K562 (cell line): ENCODE results near the gene GKAP1. TPM values are rescaled to one million over a fixed set of nuclear protein-coding genes. Genes with fewer than 3 reads are reported as not detected.

ENCODE experiments used
- CTCF ChIP-seq, 3 experiments: IDR thresholded peaks in 2 of 3; conservative IDR thresholded peaks in 1 of 3; 2 replicates each; pipeline ENCODE4 v1.5.1; 2011 to 2012; ENCODE audit warnings: low read length in 3 of 3, mild to moderate bottlenecking in 3 of 3, control low read depth in 2 of 3, improper control_type of control experiment in 1 of 3, inconsistent platforms in 1 of 3, low read depth in 1 of 3, mixed read lengths in 1 of 3, moderate library complexity in 1 of 3; ENCODE audit not compliant: insufficient read depth in 2 of 3
- MAZ ChIP-seq, 2 experiments: fragments of 450-650 bp in 1 of 2; sonication (generic) in 1 of 2; formaldehyde crosslinking; IDR thresholded peaks in 1 of 2; conservative IDR thresholded peaks in 1 of 2; 2 replicates each; pipeline versions ENCODE4 v1.4.0 to v1.5.0; 2020; ENCODE audit warnings: mild to moderate bottlenecking in 1 of 2, missing genetic modification reagents in 1 of 2
- PHF8 ChIP-seq: fragments of 200-600 bp; sonication (generic); IDR thresholded peaks from 2 replicates; pipeline ENCODE4 v1.6.1; 2012; ENCODE audit warnings: mixed run types, mild to moderate bottlenecking, inconsistent platforms, low read length, moderate library complexity, borderline replicate concordance
- POLR2G ChIP-seq: fragments of 200-400 bp; formaldehyde crosslinking; IDR thresholded peaks from 2 replicates; pipeline ENCODE4 v1.6.1; 2017; ENCODE audit warnings: low read depth, mild to moderate bottlenecking, antibody characterized with exemption, low read length, moderate library complexity
- RBFOX2 ChIP-seq: fragments of 200-400 bp; formaldehyde crosslinking; IDR thresholded peaks from 2 replicates; pipeline ENCODE4 v1.6.1; 2017; ENCODE audit warnings: low read depth, mild to moderate bottlenecking, low read length, moderate library complexity
- SMAD4 ChIP-seq: fragments of 250-450 bp; sonication (Bioruptor Pico); conservative IDR thresholded peaks from 2 replicates; pipeline ENCODE4 v1.8.0; 2021; ENCODE audit warnings: inconsistent platforms, mild to moderate bottlenecking, moderate library complexity
- UBTF ChIP-seq, 2 experiments: IDR thresholded peaks; 2 replicates each; pipeline ENCODE4 v1.6.1; 2012; ENCODE audit warnings: improper control_type of control experiment in 2 of 2, low read depth in 2 of 2, low read length in 2 of 2, borderline replicate concordance in 1 of 2
- ZFX ChIP-seq: sonication (generic); formaldehyde crosslinking; IDR thresholded peaks from 2 replicates; pipeline ENCODE4 v1.8.0; 2022; ENCODE audit warnings: mild to moderate bottlenecking, missing genetic modification reagents, moderate library complexity
- ZNF263 ChIP-seq: sonication (generic); formaldehyde crosslinking; IDR thresholded peaks from 2 replicates; pipeline ENCODE4 v1.8.0; 2022; ENCODE audit warnings: mild to moderate bottlenecking, missing genetic modification reagents, borderline replicate concordance
- ZNF407 ChIP-seq: fragments of 450-650 bp; IDR thresholded peaks from 2 replicates; pipeline ENCODE4 v1.6.1; 2016; ENCODE audit warnings: low read depth
- polyA plus RNA-seq, 8 experiments: library from polyadenylated mRNA; depleted of rRNA in 4 of 8; stranded (reverse) in 5 of 8; unstranded in 3 of 8; fragments of >200 nt; fragmentation: Nextera tagmentation in 2 of 8; fragmentation: Illumina TruSeq in 1 of 8; extraction: Ambion mirVana in 2 of 8; extraction: Trizol in 1 of 8; gene quantifications; 2 replicates each; pipeline versions ENCODE4 v1.2.1 to v1.2.3, GENCODE V29; 2011 to 2014; ENCODE audit warnings: inconsistent platforms in 1 of 8, missing spikeins in 1 of 8
- total RNA-seq, 7 experiments: library from RNA; depleted of rRNA in 6 of 7; stranded (reverse); fragments of >200 nt in 6 of 7; fragmentation: Illumina TruSeq in 2 of 7; extraction: Trizol in 2 of 7; gene quantifications; 2 replicates each; pipeline versions ENCODE4 v1.2.1 to v1.2.3, GENCODE V29; 2011 to 2021; ENCODE audit warnings: low replicate concordance in 1 of 7

The GKAP1 gene
- total and polyA plus RNA-seq, 9 of the 15 experiments (the other 6 are each of a cell fraction or from before 2014, with no cell fraction given): 1.0 to 3.8 (median 2.7) TPM

- peak; percentile 84 for TF ChIP-seq ZNF407
- TF ChIP-seq MAZ (CRISPR knock-in tag; conservative IDR thresholded peaks at IDR 0.05 in 1 of 2, IDR thresholded peaks at IDR 0.05 in 1 of 2): peak in 1 of 2 experiments; percentile 38; a peak in 1 of 4 replicates
- peak; percentile 25; the same call in 1 of the 2 replicates for TF ChIP-seq PHF8
- peak; percentile 69 for TF ChIP-seq POLR2G
- TF ChIP-seq ZFX (CRISPR knock-in tag): peak; percentile 43; the same call in 1 of the 2 replicates
- 0 out of 4 replicates have a peak, but pooled peaks of 1 of the 2 experiments have one; percentile 44 for TF ChIP-seq UBTF (IDR thresholded peaks at IDR 0.05; ENCODE audit: borderline replicate concordance in 1 of 2, low read depth in 2 of 2, low read length in 2 of 2)
- TF ChIP-seq SMAD4 (CRISPR knock-in tag): 0 out of 2 replicates have a peak, but pooled peaks have one; percentile 21
- TF ChIP-seq RBFOX2: peak; percentile 56; the same call in 1 of the 2 replicates
- peak; percentile 76 for TF ChIP-seq ZNF263
- peak in 2 of 3 experiments; percentile 9 to 14; a peak in 1 of 6 replicates for TF ChIP-seq CTCF (IDR thresholded peaks at IDR 0.05 in 2 of 3, conservative IDR thresholded peaks at IDR 0.05 in 1 of 3; ENCODE audit: insufficient read depth in 2 of 3, low read depth in 1 of 3, low read length in 3 of 3)
Observed at GRCh38 chr9:83817356-83818278, at the start of gene GKAP1 (continued).
